Hypothalamus (tissue), 51 donors: ENCODE measurements around the gene SMC4.
A peak's percentile ranks its signal among the peaks of the same experiment; 100 is the strongest.
"Not testable (repeated sequence)": the region's sequence is repeated elsewhere in the genome, so short reads cannot be mapped to it uniquely, and the experiment has no call there.

Experiments
- DNase-seq, 51 donors: peaks; one replicate each; lab custom pipeline; 2025; lab: John Stamatoyannopoulos, UW

Gene SMC4

DNA sequence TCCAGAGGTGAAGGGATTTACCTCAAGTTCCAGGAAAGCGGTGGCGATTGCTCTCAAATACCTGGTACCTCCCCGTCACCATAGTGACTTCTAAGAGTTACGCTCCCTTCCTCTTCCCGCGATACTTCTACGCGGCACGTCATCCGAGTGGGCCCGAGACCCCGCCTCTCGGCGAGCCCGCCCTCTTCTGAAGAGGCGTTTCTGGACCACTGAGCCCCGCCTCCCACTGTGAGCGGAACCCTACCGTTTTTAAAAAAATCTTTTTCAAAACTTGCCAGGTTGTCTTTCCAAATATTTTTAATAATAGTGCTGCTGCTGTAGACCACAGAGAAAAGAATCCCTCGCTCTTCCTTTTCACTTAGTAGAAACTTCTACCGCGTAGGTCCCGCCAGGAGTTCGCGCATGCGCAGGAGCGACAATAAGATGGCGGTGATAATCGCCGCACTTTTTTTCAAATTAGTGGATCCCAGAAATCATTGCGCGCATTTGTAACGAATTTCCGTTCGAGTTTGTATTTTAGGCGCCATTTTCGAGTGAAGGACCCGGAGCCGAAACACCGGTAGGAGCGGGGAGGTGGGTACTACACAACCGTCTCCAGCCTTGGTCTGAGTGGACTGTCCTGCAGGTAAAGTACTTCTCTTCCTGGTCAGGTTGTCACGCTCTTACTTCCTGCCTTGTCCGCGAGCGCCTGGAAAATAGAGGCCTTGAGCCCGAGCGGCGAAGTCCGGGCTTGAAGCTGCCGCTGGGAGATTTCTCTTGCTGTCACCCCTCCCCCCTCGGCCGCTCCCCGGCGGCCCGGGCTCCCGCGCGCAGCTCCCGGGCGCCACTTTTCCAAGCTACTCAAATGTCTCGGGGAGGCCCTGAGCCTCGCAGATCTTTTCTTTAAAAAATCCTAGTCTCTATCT is at the start of gene SMC4, which contains the start of gene IFT80:
SMC4 (plus strand) TSS at position 526 of the 905 bp plus-strand sequence. CDS start 1,177 bp downstream, outside the sequence.
IFT80 (minus strand) TSS at position 101 of the 905 bp plus-strand sequence. CDS start 14,625 bp downstream, outside the sequence.
- peak; percentile 44 to 98 (median 88) for DNase-seq

DNA sequence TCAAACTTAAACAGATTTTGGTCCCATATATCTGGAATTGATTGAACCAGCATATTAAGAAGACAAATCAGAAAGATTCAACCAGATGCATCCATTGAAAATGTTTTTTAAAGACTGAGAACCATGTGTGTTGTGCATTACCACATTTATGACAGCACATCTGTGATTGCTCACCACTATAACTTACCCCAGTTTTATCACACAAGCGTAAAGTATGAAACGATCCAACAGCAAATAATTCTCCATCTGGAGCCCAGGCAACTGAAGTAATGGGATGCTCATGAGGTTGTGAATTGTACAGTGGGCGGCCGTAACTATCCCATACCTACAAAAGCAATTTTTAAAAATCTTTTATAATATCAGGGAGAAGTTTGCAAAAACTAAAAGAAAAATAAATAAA is 43.6 kb upstream of the SMC4 start:
- no peak for DNase-seq

DNA sequence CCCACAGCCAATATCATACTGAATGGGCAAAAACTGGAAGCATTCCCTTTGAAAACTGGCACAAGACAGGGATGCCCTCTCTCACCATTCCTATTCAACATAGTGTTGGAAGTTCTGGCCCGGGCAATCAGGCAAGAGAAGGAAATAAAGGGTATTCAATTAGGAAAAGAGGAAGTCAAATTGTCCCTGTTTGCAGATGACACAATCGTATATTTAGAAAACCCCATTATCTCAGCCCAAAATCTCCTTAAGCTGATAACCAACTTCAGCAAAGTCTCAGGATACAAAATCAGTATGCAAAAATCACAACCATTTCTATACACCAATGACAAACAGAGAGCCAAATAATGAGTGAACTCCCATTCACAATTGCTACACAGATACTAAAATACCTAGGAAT is 36.6 kb upstream of the SMC4 start:
- not testable (repeated sequence) for DNase-seq

DNA sequence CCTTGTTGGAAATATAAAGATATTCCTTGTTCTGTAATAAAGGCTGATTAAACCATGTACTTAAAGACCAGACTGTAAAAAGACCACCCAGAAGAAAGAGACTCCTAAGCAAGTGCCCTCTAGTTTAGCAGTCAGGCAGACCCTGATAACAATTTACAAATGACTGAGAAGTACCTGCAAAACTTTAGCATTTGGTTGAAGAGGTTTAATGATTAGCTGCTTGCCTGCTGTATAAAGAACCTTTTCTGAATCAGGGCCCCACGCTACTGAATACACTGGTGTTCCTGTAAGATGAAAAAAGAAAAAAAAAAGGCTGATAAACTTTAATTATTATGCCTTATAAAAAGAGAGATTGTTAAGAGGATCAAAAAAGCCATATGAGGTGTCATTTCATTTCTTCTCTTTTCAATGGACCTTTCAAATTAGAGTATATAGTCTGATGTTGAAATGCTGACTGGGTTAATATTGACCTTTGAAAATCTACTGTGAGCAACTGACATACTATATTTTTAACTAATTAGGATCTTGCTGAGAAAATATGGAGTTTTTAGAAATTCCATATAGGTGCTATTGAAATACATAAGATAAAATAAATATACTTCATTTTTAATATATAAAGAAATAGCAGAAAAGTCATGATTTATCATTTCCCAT is 33.5 kb upstream of the SMC4 start:
- DNase-seq = no peak

DNA sequence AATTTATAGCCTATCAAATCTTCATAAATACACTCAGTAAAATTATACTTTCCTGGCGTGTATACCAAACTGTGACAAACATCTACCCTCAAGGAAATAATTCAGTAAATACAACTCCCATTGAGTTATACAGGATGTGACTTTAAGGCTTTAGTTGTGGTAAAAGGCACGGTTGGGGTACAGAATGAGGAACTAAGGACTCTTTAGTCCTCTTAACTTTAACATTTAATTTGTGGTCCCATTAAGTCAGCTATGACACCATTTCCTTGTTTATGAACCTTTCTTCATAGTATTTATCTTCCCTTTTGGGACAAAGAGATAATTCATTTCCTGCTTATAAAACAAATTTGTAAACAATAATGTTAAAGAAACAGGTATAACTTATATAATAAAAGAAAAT is 30.6 kb upstream of the SMC4 start:
- no peak for DNase-seq

DNA sequence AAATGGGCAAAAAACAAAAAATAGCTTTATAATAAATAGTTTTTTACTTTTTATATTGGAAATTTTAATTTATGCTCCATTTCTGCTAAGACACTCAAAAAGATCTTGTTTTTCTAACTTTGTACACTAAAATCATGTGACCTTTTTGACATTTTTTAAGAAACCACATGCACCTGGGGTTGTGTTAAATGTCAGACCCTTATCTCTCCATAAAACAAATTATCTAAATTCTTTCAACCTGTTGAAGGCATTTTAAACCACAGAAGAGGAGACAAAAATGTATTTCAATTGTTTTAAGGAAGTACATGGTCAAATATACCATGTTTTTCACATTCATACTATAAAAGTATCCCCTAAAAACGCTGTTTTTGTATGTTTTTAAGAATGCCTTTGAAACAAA is 29.7 kb upstream of the SMC4 start:
- no peak for DNase-seq

DNA sequence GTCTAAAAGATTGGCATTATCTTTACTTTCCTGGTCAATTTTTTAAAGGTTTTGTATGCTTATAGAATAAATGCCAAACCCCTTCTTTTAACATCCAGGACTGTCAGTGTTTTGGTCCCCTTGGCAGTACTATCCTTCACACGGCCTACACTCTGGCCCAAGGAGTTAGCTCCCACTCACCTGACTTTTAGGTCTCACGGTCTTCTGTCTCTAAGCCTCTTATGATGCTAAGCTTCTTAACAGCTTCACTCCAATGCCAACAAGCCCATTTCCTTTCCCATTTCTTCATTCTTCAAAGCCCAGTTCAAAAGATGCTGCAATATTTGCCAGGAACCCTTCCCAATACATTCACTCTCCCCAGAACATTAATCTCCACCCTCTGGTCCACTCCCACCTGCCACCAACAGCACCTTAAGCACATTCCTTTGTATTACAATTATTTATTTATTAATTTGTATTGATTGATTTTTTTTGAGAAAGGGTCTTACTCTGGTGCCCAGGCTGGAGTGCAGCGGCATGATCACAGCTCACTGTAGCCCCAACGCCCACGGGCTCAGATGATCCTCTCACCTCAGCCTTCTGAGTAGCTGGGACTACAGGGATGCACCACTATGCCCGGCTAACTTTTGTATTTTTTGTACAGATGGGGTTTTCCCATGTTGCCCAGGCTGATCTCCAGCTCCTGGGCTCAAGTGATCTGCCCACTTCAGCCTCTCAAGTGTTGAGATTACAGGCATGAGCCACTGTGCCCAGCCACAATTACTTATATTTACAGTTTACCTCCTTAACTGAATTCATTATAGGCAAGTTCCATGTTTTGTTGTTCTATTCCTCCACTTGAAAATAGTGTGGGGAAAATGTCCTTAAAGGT is 28.2 kb upstream of the SMC4 start:
- no peak for DNase-seq

DNA sequence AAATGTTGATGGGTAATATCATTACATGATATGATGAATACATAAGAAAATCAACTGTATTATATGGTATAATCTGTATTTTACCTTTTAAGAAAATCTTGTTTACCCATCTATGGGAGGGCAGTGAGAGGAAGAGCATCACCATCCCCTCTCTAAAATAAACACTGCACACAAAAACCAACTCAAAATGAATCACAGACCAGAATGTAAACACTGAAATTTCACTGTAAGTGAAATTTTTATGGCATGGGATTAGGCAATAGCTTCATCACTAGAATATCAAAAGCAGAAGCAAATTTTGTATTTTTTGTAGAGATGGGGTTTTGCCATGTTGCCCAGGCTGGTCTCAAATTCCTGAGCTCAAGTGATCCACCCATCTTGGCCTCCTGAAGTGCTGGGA is 26.7 kb upstream of the SMC4 start:
- no peak for DNase-seq

DNA sequence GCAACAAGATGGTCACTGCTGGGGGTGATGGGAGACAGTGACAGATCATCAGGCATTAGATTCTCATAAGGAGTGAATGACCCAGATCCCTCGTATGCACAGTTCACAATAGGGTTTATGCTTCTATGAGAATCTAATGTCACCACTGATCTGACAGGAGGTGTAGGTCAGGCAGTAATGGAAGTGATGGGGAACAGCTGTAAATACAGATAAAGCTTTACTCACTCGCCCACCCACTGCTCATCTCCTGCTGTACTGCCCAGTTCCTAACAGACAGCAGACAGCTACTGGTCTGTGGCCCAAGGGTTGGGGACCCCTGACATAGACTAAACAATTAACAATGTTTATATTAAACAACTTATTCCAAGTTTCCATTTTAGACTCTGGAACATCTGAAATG is 25.8 kb upstream of the SMC4 start:
- no peak for DNase-seq

DNA sequence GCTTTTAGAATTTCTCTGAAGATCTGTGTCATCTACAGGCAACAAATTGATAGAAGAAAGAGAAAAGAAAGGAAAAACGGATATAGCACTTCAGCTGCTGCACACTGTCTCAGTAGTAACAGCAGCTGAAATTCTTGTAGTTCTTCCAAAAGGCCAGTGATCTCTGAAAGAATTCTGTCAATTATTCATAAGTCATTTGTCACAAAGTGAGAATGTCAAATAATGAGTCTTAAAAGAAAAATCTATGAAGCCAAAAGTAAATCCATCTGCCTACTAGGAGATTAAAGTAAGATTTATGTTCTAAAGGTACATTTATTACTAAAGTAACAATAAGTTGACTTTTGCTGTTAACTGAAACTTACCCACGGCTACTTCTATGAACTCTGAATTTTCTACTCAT is 25.0 kb upstream of the SMC4 start:
- DNase-seq = no peak

DNA sequence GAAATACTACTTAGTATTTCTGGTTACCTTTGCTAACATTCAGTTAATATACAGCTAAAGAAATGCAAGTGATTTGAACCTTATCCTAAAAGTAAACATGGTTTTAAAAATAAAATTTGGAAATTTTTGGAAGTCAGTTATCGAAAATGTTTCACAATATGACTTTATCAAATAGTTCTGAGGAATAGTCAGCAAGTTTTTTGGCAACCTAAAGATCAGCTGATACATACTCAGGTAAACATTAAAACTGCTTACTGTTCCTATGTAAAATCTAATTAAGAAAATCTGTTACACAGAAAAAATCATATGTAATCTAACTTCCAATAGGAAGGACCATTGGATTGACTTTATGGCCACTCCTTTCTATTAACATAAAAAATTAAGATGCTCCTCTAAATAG is 24.5 kb upstream of the SMC4 start:
- DNase-seq = no peak

DNA sequence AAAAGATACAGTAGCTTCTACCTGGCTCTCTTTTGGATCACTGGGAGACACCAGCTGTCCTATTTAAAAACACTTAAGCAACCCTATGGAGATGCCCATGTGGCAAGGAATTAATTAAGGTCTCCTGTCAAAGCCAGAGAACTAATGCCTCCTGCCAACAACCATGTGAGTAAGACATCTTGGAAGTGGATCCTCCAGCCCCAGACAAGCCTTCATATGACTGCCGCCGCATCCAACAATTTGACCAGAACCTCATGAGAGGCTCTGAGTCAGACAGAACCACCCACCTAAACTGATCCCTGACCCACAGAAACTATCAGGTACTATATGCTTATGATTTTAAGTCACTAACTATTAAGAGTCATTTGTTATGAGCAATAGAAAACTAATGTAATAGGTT is 22.8 kb upstream of the SMC4 start:
- no peak for DNase-seq

DNA sequence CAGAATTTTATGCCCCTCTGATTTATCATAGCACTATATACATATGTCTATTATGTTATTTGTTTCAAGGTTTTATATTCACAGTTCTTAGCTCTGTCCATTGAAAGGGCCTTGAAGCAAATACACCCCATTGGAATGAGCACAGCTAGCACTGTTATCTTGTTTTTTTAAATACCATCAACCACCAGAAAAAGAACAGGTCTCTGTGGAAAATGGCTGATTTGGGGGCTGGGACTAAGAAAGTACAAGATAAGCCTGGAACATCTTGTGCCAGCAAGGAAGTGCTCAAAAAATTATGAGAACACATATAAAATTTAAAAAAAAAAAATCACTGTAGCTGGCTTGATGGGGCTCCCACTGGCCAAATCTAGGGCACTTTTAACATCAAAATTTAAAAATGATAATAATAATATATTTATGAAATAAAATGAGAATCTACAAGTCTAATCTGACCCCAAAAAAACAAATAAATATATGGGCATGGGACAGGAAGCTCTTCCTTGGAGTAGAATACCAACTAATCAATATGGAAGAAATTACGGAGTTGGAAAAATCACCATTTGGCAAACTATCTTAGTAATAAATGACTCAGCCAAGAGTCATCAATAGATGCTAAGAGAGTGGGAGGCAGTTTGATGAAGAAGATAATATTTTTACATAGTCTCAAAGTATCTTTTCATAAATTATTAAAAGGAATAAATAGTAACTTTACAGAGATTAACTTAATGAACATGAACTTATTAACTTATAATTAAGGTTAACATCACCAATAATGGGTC is 20.9 kb upstream of the SMC4 start:
- DNase-seq = no peak

DNA sequence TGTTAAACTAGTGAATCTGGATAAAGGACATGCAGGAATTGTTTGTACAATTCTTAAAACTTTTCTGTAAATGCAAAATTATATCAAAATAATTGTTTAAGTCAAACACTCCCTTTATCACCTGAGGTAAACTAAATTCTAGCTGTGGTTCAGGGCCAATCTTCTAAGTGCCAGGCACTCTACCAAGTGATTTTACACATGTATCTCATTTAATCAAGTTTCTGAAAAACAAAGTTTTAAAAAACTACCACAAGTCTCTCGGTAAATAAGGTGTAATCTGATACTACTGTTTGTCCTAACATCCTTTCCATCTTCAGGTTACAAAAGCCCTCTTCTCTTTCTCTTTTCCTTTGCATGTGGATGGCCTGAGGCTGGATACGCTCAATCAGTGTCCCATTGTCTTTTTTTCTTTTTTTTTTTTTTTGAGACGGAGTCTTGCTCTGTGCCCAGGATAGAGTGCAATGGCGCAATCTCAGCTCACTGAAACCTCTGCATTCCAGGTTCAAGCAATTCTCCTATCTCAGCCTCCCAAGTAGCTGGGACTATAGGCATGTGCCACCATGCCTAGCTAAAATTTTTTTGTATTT is 19.7 kb upstream of the SMC4 start:
- no peak for DNase-seq

DNA sequence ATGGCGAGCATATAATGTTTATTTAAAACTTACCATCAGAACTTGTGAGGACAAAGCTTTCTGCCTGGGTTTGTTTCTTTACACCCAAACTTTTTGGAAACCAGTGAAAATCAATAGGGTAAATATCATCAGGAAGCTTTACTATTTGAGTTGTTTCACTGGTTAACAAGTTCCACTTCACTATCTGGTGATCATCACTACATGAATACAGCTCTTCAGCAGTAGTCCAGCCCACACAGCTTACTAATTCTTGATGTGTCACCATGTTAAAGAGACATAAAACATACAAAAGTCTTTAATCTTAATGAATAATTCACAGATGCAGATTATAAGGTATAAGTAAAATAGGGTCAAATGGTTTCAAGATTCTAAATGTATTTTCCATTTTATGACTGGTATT is 18.0 kb upstream of the SMC4 start:
- DNase-seq = no peak

DNA sequence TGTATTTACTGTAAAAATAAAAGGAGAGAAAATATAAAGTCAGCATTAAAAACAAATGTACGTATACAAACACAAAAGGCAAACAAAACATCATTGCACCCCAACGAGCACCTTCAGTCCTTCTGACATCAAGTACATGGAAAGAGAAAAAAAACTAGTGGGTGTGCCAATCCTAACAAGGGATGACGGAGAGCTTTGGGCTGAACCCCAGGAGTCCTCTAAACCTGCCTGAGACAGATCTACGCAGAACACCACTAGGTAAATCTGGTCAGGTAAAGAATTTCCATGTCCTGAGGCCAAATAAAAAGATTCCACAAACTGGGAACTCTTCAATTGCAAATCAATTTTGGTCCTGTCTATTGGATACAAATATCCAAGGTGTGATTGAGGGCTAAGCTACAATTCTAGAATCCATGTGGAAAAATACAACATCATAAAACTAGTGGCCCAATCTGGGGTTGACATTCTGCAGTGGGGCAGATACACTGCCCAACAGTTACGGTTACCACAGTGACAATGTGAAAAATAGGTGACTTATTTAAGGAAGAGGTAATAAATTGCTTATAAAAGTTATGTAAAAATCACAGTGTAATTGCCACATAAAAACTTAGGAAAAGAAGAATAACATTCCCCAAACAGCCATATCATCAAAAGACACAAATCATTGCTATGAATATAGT is 14.7 kb upstream of the SMC4 start:
- no peak for DNase-seq

DNA sequence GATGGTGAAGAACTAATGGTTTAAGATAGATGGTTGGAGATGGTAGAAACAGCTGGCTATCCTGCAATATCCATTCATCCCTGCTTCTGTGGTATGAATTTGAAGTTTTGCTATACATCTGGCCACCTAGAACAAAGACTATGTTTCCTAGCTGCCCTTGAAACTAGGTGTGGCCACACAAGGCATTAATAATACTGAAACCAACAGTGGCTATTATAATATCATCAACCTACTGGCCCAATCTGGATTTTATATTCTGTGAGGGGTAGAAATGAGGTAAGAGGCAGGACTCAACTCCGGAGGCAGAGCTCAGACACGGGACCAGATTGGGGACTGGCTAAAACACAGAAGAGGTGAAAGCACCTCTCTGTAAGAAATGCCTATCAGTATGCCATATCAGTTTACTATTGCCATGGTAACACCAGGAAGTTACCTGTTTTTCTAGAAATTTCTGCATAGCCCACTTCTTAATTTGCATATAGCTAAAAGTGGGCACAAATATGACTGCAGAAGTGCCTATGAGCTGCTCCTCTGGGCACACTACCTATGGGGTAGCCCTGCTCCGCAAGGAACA is 8.8 kb upstream of the SMC4 start:
- DNase-seq = no peak

DNA sequence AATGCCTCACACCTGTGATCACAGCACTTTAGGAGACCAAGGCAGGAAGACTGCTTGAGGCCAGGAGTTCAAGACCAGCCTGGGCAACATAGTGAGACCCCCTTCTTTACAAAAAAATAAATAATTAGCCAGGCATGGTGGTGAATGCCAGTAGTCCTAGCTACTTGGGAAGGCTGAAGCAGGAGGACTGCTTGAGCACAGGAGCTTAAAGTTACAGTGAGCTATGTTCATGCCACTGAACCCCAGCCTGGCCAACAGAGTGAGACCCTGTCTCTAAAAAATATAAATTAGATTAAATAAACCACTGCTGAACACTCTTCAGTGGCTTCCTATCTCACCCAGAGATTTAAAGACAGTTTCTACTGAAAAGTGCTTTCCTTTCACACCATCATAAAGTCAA is 6.7 kb upstream of the SMC4 start:
- no peak for DNase-seq
